GM13976 (cell line): ENCODE data around the gene ZNF655.
"Not testable (repeated sequence)": the region's sequence is repeated elsewhere in the genome, so short reads cannot be mapped to it uniquely, and the experiment has no call there.

Experiments used
- DNase-seq: peaks from one replicate; pipeline ENCODE4 v3.0.0; 2012; ENCODE audit warnings: low spot score
- CTCF ChIP-seq: IDR thresholded peaks from 2 replicates; pipeline ENCODE4 v1.5.1; 2012; ENCODE audit warnings: borderline replicate concordance, mild to moderate bottlenecking; ENCODE audit not compliant: insufficient read depth; ENCODE audit errors: extremely low read depth, missing control alignments, control extremely low read depth
- in situ Hi-C: fragments of 300-500 bp; cut with MboI; formaldehyde crosslinking; loops from one replicate; pipeline ENCODE4 v1.12.0; 2022; ENCODE audit warnings: low sequenced_read_pairs, mixed read lengths, inconsistent platforms; ENCODE audit not compliant: unreplicated experiment

ZNF655 gene

GRCh38 chr7:99560834-99561736, 2.6 kb downstream of the ZNF655 start:
- no peak for TF ChIP-seq CTCF
- no peak for DNase-seq
- in situ Hi-C loops = no loop called here

GRCh38 chr7:99561737-99562051, 3.3 kb downstream of the ZNF655 start:
- DNase-seq = no peak
- TF ChIP-seq CTCF = no peak
- in situ Hi-C loops = no loop called here

GRCh38 chr7:99562114-99562784, 3.8 kb downstream of the ZNF655 start:
- in situ Hi-C loops = no loop called here
- TF ChIP-seq CTCF = no peak
- DNase-seq = no peak

GRCh38 chr7:99562832-99563231, 4.4 kb downstream of the ZNF655 start:
- in situ Hi-C loops = no loop called here
- DNase-seq = no peak
- no peak for TF ChIP-seq CTCF

- TF ChIP-seq CTCF = no peak
- no peak for DNase-seq
- in situ Hi-C loops = no loop called here
These were observed 5.2 kb downstream of the ZNF655 start for GRCh38 chr7:99563650-99564049.

- in situ Hi-C loops, DNase-seq: not testable (repeated sequence)
These were observed 10.3 kb downstream of the ZNF655 start for GRCh38 chr7:99568770-99569169.

- DNase-seq = no peak
- in situ Hi-C loops = no loop called here
- no peak for TF ChIP-seq CTCF
These were observed 13.3 kb downstream of the ZNF655 start for GRCh38 chr7:99571768-99572167.
